Cerebellar nuclear complex (tissue), 1 donor: Measurements from ENCODE around the gene PPP2R5B.
A peak's percentile ranks its signal among the peaks of the same experiment; 100 is the strongest.

Experiments used
- DNase-seq, 2 experiments: peaks; one replicate each; lab custom pipeline; 2025; lab: John Stamatoyannopoulos, UW

PPP2R5B gene

DNA sequence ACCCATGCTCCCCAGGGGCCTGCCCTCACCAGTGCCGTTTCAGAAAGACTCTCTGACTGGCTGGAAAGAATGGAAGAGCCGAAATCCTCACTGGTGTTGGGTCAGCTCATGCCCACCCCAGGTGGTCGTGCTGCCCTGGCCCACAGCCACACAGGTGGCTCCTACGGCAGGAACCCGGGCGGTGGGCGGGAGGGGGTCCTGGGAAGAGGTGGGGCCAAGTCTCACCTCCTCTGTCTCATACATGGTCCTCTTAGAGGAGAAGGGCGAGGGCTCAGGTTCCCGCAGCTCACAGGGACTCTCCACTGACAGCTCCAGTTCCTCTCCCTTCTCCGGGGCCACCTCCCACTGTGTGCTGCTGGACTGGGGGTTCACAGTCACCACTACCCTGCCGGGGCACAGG, 15.7 kb upstream of the PPP2R5B start:
- no peak for DNase-seq

DNA sequence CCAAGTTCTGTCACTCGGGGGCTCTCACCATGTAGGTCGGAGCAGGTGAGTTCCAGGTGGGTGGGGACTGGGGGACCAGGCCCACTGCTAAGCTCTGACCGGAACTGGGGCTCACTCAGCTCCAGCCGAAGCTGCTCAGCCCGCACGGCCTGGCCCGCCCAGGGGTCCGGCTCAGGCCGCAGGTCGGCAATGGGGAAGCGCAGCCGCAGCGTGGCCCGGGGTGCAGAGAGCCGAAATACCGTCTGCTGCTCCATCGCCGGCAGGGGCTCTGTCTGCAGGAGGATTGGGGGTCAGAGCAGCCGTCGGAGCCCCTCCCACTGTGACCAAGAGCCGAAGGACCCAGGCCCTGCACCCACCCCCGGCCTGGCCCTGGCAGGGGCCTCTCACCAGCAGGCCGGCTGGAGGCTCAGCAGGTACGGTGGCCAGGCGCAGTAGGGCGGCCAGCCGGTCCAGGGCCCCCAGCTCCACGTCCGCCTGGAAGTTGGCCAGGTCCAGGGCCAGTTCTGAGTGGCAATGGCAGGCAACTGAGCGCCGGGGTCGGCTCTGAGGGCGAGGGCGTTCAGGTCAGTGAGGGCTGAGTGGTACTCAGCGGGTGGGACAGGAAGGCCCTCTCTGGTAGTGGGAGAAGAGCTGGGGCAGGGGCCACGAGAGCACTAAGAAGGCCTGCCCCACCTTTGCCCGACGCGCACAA, 14.7 kb upstream of the PPP2R5B start:
- no peak for DNase-seq

GRCh38 chr11:64910451-64911093, 13.9 kb upstream of the PPP2R5B start:
- no peak for DNase-seq

DNA sequence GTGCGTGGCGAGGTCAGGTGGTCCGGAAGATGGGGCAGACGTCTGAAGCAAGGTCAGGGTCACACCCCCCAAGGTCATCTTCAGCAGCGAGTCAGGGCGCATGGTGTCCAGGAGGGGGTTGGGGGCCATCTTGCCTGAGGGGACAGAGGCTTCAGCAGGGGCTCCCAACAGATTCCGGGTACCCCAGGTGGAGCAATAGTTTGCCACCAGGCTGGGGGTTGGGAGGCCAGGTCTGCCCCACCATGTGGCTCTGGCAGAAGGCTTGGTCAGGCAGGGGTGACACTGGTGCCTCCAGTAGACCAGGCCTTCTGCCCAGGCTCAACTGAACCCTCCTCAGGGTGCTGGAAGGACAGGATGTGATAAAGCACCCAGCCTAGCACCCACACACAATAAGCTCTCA, 13.3 kb upstream of the PPP2R5B start:
- DNase-seq: no peak

- DNase-seq: no peak
Measured at GRCh38 chr11:64911689-64912088, 12.8 kb upstream of the PPP2R5B start.

- no peak for DNase-seq
Measured at GRCh38 chr11:64913171-64913727, 11.2 kb upstream of the PPP2R5B start.

DNA sequence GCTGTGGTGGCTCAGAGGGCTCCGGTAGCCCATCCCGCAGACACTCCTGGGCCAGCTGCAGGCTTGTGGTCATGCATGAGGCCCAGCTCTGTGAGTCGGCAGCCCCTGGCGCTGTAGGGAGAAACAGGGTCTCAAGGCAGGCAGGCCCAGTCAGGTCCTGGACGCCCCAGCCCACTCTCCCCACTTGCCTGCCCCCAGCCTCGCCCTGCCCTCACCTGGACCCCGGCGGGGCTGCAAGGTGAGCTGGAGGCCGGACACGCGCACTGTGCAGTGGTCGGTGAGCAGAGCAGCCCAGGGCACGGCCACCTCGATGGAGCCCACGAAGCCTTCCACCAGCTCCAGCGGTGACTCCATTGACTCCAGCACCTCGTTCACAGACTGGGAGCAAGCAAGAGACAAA, 10.4 kb upstream of the PPP2R5B start:
- DNase-seq: no peak

DNA sequence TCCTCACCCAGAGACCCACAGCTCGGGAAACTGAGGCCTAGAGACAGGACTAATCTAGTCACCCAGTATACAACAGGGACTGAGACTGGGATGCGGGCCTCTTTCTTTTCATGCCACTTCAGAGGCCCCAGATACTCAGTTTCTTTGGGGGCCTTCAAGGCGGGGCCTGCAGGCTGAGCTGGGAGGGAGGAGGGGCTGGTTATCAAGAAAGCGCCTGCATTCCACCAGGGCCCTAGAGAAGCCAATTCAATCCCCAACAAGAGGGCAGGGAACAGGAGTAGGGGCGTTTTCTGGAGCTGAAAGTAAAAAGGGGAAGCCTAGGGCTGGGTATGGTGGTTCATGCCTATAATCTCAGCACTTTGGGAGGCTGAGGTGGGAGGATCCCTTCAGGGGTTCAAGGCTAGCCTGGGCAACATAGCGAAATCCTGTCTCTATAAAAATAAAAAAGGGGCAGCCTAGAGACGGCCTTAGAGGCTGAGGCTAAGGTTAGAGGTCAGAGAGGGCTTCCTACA, 9.1 kb upstream of the PPP2R5B start:
- no peak for DNase-seq

DNA sequence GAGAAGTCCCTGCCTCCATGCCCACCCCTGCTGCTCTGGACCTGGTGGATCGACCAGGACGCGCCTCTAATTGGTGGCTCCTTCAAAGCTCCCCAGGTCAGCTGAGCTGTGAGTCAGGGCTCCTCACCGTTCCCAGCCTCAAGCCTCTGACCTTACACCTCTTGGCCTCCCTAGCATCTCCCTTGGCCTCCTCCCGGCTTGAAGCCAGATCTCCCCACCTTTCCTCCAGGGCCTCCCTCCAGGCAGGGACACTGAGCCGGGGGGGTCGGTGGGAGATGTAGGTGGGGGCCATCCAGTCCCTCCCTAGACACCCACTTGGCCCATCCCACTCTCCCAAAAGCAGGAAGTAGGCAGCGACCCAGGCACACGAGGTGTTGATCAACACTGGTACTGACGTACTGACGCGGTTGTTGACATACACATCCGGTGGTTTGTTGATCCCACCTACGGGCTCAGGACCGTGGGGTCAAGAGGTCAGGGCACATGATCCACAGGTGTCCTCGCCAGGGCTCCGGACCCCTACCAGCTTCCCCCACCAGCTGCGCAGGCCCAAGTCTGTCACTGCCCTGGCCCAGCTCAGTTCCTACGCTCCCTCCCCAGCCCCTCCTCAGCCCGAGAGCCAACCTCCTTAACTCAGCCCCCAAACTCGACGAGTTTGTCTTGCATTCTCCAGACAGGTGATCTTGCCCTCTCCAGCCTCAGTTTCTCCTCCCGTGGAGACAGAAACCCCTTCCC, 8.3 kb upstream of the PPP2R5B start:
- no peak for DNase-seq

DNA sequence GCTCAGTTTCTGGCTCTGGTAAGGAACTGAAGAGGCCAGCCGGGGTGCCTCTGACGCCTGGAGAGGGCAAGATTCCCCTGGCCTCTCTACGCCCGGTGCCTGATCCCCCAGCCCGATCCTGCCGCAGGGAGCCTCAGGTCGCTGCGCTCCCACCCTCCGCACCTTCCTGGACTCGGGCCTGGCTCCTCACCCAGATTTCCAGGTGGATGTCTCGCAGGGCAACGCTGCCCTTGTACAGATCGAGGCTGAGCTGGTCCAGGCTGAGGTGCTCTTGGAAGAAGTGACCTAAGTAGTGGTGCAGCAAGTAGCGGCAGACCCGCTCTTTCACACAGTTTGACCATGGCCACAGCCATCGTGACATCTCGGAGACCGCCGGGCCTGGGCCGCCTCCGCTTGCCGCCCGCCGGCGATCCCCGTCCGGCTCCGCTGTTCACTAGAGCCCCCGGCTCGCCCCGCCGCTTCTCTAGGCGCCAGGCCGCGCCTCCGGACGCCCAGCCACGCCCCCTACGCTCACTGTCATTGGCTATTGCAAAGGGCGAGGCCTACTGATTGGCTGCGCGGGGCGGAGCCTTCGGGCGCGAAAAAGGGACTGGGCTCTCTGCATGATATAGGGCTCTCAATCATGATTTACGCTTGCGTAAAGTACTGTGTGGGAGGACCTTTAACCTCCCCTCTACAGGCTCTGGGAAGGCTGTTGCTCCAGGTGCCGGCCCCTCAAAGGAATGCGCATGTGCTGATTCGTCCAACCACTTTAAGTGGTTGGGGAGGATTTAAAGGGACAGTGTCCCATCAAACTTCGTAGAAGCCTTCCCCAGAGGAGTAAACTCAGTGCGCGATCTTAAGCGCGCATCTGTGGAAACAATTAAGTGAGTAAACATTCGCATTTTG, 7.5 kb upstream of the PPP2R5B start, which contains the start of gene ATG2A:
ATG2A (minus strand) TSS at position 435 of the 888 bp plus-strand sequence; CDS start at position 361, 74 bp downstream.
- peak; percentile 98 to 99 for DNase-seq

GRCh38 chr11:64917663-64917995, 6.9 kb upstream of the PPP2R5B start:
- no peak for DNase-seq

DNA sequence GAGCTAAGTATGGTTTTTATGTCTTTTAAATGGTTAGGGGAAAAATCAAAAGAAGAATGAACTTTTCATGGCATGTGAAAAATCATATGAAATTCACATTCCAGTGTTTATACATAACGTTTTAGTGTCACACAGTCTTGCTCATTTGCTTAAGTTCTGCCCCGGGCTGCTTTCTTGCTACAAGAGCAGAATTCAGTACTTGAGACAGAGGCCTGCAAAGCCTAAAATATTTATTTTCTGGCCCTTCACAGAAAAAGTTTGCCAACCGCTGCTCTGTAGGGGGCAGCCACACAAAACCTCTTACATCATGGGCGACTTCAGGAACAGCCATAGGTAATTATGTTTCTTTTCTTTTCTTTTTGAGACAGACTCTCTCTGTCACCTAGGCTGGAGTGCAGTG, 6.5 kb upstream of the PPP2R5B start:
- DNase-seq: no peak

- no peak for DNase-seq
Measured at GRCh38 chr11:64919627-64920026, 4.9 kb upstream of the PPP2R5B start.

DNA sequence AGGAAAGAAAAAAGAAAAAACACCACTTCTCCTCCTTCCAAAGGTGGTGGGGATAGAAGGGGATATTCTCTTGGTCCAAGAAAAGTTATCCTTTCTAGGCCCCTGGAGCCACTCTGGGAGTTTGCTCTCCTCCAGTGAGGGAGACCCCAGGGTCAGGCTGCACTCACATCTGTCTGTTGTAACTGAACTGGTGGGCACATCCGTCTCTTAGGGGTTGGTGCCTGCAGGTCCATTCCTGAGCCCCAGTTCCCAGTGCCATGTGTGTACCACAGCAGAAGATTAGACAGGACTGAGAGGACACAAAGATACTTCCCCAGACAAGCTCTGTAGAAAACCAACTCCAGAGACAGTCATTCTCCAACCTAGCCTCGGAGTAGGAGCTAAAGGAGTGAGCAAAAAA, 4.4 kb upstream of the PPP2R5B start:
- no peak for DNase-seq

DNA sequence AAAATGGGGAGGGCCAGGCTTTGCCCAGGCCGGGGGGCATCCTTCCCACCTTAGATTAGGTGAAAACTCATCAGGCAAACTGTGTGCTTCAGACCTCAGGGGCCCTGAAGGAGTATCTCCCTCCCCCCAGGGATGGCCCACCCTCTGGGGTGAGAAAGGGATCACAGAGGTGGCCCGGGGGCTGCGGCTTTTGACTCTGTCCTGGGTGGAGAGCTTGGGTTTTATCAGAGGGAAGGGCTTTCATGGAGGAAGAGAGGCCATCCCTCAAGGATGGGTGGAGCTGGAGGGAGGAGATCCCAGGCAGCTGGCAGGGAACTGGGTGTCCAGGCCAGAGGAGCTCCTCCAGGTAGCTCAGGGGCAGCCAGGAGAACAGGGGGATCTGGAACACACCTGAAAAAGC, 3.1 kb upstream of the PPP2R5B start:
- no peak for DNase-seq

- no peak for DNase-seq
Measured at GRCh38 chr11:64923151-64923661, 1.3 kb upstream of the PPP2R5B start.

GRCh38 chr11:64924910-64925284, 408 bp downstream of the PPP2R5B start:
- no peak for DNase-seq

DNA sequence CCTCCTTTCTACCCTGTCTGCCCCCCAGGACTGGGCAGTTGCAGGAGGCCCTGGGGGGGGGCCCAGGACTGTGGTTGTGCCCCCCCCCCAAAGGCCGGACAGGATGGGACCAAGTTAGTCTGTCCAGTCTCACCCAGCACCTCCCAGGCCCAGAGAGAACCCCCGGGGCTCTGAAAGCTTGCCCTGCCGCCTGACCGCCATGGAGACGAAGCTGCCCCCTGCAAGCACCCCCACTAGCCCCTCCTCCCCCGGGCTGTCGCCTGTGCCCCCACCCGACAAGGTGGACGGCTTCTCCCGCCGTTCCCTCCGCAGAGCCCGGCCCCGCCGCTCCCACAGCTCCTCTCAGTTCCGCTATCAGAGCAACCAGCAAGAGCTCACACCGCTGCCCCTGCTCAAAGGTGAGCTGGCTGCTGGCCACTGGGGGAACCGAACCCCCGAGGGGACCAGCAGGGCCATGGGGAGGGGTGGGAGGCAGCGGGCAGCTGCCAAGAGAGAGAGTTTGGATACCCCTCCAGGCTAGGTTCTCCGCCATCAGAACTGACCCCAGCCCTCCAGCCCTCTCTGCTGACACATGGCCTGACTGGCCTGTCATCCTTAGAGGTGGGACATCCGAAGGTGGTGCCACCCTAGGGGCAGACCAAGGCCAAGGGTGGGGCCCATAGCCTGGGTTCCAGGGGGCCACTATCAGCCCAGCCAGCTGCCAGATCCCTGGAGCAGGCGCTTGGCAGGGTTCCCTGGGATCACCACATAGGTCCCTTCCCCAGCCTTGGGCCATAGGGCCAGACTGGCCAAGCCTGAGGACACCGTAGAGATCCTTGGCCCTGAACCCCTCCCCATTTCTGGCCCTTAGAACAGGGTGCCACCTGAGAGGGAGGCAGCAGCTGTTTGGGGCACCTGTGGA, 1.3 kb downstream of the PPP2R5B start:
- no peak for DNase-seq

DNA sequence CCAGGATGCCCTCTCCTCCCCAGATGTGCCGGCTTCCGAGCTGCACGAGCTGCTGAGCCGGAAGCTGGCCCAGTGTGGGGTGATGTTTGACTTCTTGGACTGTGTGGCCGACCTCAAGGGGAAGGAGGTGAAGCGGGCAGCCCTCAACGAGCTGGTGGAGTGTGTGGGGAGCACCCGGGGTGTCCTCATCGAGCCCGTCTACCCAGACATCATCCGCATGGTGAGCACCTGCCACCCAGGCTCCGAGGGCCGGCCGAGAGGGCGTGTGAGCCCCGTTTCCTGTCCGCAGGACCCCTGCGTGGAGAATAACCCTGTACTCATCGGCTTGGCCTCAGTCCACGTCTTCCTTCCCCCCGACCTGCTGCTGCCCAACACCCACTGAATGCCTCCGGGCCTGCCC, 2.2 kb downstream of the PPP2R5B start:
- no peak for DNase-seq

DNA sequence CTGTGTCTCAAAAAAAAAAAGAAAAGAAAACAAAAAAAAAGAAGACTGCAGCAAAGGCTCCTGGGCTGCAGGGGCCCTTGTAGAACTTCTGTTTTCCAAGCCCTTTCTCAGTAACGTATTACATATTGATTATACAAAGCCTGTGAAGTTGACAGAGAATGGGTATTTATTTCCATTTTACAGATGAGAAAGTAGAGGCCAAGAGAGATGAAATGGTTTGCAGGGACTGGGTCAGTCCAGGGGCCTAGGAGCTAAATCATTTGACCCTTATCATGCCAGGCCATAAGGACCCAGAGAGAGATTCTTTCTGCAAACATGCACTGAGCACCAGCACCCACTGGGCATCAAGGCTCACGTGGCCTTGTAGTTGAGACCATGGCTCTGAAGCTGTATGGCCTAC, 4.5 kb downstream of the PPP2R5B start:
- DNase-seq: no peak
